ENCODE results near the gene CD84. TPM values are rescaled to one million over a fixed set of nuclear protein-coding genes. Genes with fewer than 3 reads are reported as not detected.

CD84 gene
- total RNA-seq, 1 experiment from 2014 or later = not detected

DNA sequence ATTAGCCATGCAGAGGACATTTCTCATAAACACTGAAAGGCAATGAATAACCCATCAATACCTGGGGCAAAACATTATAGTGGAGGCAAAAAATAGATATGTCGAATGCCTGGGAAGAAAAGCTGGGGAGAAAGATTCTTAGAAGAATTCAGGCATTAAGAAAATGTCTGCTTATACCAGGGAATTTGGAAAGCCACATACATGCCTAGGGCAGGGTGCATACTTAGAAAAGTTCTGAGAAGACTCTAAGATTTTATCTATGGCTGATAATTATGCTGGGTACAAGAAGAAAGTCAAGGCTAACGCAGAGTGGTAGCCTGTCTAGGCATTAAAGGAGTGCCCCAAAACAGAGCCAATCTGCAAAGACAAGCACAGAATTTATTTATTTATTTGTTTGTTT, 74.6 kb downstream of the CD84 start:
- no peak for DNase-seq (ENCODE audit: low spot score)
- Histone ChIP-seq H3K27me3 (replicated peaks; ENCODE audit: insufficient read depth, low read depth, low read length, poor library complexity) (no peaks in the 10 kb centered on the region), H3K36me3 (ENCODE audit: insufficient read depth, low read length, poor library complexity, severe bottlenecking) (no peaks in the 10 kb centered on the region), H3K4me3 (ENCODE audit: low read depth, low read length, poor library complexity, severe bottlenecking) (no peak overlapping the region), H3K4me1 (ENCODE audit: insufficient read depth, low read length, poor library complexity, severe bottlenecking) (no peaks in the 10 kb centered on the region), H3K27ac (ENCODE audit: low read depth, low read length, poor library complexity, severe bottlenecking) (no peak overlapping the region), H3K9me3 (ENCODE audit: low read depth, low read length, poor library complexity, severe bottlenecking) (peaks cover 9% of the 10 kb centered on the region)
- CTCF ChIA-PET = no interaction called here
- intact Hi-C loops (cut with micrococcal nuclease; ENCODE audit: unreplicated experiment) = no loop called here
- no TSS peak for BruUV-seq (replicated peaks)
- no peak for TF ChIP-seq EZH2 (IDR thresholded peaks at IDR 0.05; ENCODE audit: borderline replicate concordance, low read depth, low read length, poor library complexity, severe bottlenecking)
- TF ChIP-seq, protein P1, sequence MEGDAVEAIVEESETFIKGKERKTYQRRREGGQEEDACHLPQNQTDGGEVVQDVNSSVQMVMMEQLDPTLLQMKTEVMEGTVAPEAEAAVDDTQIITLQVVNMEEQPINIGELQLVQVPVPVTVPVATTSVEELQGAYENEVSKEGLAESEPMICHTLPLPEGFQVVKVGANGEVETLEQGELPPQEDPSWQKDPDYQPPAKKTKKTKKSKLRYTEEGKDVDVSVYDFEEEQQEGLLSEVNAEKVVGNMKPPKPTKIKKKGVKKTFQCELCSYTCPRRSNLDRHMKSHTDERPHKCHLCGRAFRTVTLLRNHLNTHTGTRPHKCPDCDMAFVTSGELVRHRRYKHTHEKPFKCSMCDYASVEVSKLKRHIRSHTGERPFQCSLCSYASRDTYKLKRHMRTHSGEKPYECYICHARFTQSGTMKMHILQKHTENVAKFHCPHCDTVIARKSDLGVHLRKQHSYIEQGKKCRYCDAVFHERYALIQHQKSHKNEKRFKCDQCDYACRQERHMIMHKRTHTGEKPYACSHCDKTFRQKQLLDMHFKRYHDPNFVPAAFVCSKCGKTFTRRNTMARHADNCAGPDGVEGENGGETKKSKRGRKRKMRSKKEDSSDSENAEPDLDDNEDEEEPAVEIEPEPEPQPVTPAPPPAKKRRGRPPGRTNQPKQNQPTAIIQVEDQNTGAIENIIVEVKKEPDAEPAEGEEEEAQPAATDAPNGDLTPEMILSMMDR (conservative IDR thresholded peaks at IDR 0.05; ENCODE audit: low read depth, low read length) = no peak
- POLR2A ChIA-PET (ENCODE audit: low non-redundant PET) = no interaction called here

DNA sequence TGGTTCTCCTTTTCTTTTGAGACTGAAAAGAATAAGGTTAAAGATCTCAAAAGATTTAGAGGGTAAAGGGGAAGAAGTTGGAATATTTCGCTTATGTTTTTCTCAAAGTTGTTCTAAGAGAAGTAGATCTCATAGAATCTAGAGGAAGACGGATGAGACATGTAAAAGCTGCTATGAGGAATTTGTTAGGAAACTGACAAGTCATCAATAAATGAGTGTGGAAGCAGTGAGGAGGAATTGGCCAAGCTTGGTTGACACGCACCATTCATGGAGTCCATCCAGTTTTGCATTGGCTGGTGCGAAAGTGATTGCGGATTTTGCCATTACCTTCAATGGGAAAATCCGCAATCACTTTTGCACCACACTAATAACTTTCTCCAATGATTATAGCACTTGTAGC, 76.2 kb downstream of the CD84 start:
- no peak for TF ChIP-seq EZH2 (IDR thresholded peaks at IDR 0.05; ENCODE audit: borderline replicate concordance, low read depth, low read length, poor library complexity, severe bottlenecking)
- TF ChIP-seq, protein P1 (conservative IDR thresholded peaks at IDR 0.05; ENCODE audit: low read depth, low read length) = no peak
- no peak for DNase-seq (ENCODE audit: low spot score)
- no peak overlapping the region for H3K27ac ChIP-seq (ENCODE audit: low read depth, low read length, poor library complexity, severe bottlenecking)

DNA sequence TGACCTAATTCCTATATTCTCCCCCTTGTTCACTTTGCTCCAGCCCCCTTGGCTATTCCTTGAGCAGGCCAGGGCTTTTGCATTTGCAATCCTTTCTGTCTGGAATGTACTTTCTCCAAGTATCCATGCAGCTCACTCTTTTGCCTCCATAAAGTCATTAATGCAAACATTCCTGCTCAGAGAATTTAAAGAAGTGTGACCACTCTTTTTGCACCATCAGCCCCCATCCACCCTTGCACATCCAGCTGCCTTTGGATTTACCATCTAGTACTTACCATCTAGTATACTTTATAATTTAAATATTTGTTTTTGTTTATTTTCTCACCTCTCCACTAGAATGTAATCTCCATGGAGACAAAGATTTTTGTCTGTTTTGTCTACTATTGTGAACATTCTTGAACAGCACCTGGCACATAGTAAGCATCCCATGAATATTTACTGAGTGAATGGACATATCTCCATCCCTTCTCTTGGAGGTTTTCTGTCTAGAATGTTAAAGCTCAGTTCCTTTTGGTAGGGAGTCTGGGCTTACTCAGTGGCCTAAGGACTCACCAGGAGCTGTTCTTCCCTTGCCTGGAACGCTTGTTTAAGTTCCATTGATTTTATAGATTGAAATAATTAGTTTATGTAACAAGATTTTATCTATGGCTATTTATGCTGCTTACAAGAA, 78.8 kb downstream of the CD84 start:
- H3K27ac ChIP-seq (ENCODE audit: low read depth, low read length, poor library complexity, severe bottlenecking) = no peak overlapping the region
- ChIA-PET CTCF (no interaction called here), POLR2A (ENCODE audit: low non-redundant PET) (no interaction called here)
- TF ChIP-seq, protein P1 (conservative IDR thresholded peaks at IDR 0.05; ENCODE audit: low read depth, low read length) = no peak
- no peak for TF ChIP-seq EZH2 (IDR thresholded peaks at IDR 0.05; ENCODE audit: borderline replicate concordance, low read depth, low read length, poor library complexity, severe bottlenecking)
- H3K9me3 ChIP-seq (ENCODE audit: low read depth, low read length, poor library complexity, severe bottlenecking) = peaks cover 12% of the 10 kb centered on the region
- intact Hi-C loops (cut with micrococcal nuclease; ENCODE audit: unreplicated experiment) = no loop called here
- H3K27me3 ChIP-seq (replicated peaks; ENCODE audit: insufficient read depth, low read depth, low read length, poor library complexity) = no peaks in the 10 kb centered on the region
- no peaks in the 10 kb centered on the region for H3K36me3 ChIP-seq (ENCODE audit: insufficient read depth, low read length, poor library complexity, severe bottlenecking)
- H3K4me3 ChIP-seq (ENCODE audit: low read depth, low read length, poor library complexity, severe bottlenecking) = no peak overlapping the region
- H3K4me1 ChIP-seq (ENCODE audit: insufficient read depth, low read length, poor library complexity, severe bottlenecking) = no peaks in the 10 kb centered on the region
- no TSS peak for BruUV-seq (replicated peaks)
- DNase-seq (ENCODE audit: low spot score) = no peak

More for the DNA sequence above, 76.2 kb downstream of the CD84 start:
- H3K4me3 ChIP-seq (ENCODE audit: low read depth, low read length, poor library complexity, severe bottlenecking) = no peak overlapping the region
- intact Hi-C loops (cut with micrococcal nuclease; ENCODE audit: unreplicated experiment) = no loop called here
- no TSS peak for BruUV-seq (replicated peaks)
- H3K9me3 ChIP-seq (ENCODE audit: low read depth, low read length, poor library complexity, severe bottlenecking) = peaks cover 20% of the 10 kb centered on the region
- ChIA-PET POLR2A (ENCODE audit: low non-redundant PET) (no interaction called here), CTCF (no interaction called here)
- no peaks in the 10 kb centered on the region for H3K36me3 ChIP-seq (ENCODE audit: insufficient read depth, low read length, poor library complexity, severe bottlenecking)
- H3K27me3 ChIP-seq (replicated peaks; ENCODE audit: insufficient read depth, low read depth, low read length, poor library complexity) = no peaks in the 10 kb centered on the region
- H3K4me1 ChIP-seq (ENCODE audit: insufficient read depth, low read length, poor library complexity, severe bottlenecking) = no peaks in the 10 kb centered on the region
